ENCODE measurements around the gene UNC13C.

DNA sequence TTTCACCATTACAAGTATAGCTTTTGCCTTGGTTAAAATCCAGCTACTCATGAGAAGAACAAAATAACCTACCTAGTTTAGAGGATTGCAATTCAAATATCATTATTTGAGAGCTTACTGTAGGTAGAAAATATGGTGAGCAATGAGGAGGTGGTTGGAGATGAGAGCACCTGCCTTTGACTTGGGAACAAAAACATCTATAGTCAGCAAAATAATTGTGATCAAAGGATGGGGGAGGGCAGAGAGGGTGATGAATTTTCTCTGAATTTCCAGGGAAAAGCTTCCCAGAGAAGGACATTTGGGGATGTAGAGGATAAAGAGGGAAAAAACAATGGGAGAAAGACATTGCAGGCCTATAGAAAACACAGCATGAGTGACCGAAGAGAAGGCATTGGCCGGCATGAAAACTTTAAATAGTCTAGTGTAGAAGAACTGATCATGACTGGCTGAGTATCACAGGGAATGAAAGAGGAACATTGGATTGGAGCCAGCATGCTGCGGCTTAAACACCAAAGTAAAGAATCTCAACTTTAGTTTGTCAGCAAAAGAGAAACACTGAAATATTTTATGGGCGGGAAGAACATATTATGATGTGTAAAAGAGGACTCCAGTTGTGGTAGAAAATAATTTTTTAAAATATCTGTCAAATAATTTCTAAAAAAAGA is 581.3 kb downstream of the UNC13C start:
- no peak for TF ChIP-seq POLR2A (IDR thresholded peaks at IDR 0.05; ENCODE audit: low read depth, low read length)
- no peak for TF ChIP-seq POLR2AphosphoS5 (IDR thresholded peaks at IDR 0.05; ENCODE audit: low read depth, low read length)

Measured in GM12892 (cell line).